Measurements from ENCODE around the gene THSD4. TPM values are rescaled to one million over a fixed set of nuclear protein-coding genes. Genes with fewer than 3 reads are reported as not detected.
"Not testable (repeated sequence)": the region's sequence is repeated elsewhere in the genome, so short reads cannot be mapped to it uniquely, and the experiment has no call there.

THSD4 gene
- total RNA-seq, 1 donor from 2014 or later = 80.7 TPM

DNA sequence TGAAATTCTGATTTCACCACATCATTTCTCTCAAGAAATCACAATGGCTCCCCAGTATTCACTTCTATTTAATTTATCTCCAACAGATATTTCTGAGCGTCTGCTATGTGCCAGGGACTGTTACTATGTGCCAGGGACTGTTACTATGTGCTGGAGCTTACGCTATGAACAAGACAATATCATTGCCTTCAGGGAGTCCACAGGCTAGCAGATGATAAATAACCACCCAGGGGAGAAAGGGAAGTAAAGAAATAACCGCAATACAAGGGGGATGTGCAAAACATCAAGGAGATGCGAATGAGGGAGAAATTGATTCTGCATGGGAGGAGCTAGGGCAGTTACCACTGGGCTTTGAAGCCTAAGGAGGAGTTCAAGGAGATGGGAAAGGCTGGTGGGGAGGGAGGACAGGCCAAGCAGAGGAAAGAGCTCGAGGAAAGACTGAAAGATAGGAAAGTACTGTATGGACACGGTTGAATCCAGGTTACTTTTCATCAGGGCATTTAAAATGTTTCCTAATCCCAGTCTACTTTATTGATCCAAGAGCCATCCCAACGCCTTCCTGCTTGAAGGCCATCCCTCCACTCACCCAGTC, 2.5 kb downstream of the THSD4 start:
- DNase-seq = no peak
- no peak for ATAC-seq
- intact Hi-C loops (cut with micrococcal nuclease) = no loop called here

DNA sequence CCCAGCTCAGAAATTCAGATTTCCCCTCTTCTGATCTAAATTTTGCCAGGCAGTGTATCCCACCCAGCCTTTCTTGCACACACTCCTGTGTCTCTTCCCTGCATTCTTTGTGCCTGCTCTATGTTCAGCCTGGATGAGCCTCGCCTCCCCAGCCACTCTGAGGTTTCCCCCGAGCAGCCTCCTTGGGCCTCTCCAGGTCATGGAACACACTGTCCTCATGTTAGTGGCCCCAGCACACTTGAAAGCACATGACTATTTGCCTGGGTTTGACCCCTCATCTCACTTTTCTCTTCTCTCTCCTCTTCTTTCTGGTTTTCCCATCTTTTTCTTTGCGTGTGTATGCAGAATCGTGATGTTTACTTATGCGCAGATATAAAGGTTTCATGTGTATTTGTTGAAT, 3.1 kb downstream of the THSD4 start:
- intact Hi-C loops (cut with micrococcal nuclease) = no loop called here
- ATAC-seq (no peak), DNase-seq (no peak)

DNA sequence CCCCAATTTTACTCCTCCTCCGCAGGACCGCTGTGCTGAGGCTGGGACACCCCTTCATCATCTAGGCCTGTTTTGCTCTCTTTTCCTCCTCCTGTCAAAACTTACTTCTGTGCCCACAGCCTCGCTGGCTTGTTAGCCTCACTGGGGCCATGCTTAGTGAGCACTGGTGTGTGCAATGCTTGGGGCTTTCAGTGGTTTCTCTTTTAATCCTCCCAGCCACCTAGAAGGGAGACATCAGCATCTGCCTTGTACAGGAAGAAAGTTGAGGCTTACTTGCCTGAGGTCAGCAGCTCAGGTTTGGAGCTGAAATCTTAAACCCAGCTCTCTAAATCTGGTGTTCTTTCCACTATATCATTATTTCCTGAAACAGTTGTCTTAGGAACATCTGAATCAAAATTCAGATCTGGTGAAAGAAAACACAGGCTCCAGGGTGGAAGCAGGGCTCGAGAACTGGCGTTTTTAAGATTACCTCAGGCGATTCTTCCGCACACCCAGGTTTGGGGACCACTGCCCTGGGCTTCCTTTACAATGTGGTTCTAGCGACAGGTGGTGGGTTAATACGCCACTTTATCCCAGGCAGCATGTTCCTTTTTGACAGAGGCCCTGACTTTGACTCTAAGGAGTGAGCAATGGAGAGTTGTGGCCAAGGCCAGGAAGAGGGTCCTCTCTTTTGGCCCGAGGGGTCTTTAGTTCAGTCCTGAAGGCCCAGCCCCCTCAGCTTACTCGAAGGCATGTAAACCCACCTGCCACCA, 3.8 kb downstream of the THSD4 start:
- ATAC-seq (no peak), DNase-seq (no peak)
- intact Hi-C loops (cut with micrococcal nuclease) = no loop called here

DNA sequence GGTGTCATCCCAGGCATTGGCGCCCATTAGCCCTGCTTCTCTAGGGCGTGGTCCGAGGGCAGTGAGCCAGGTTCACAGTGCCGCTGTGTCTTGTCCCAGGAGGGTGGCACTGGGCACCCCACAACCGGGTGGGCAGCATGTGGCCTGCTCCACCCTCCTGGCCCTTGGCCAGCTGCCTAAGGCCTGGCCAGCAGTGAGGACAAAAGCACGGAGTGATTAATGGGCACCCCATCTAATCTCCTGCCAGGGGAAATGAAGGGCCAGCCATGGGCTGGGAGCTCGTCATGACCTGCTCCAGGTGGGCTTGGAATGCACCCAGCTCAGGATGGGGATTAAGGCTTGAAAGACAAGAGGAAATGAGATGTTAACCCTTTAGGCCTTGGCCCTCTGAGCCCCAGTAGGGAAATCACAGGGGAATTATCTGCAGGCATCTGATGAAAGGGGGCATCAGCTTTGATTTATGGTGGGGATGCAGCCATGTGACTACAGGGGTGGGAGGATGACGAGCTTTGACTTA, 5.2 kb downstream of the THSD4 start:
- peak; percentile 30 for DNase-seq
- ATAC-seq = no peak
- intact Hi-C loops (cut with micrococcal nuclease) = no loop called here

DNA sequence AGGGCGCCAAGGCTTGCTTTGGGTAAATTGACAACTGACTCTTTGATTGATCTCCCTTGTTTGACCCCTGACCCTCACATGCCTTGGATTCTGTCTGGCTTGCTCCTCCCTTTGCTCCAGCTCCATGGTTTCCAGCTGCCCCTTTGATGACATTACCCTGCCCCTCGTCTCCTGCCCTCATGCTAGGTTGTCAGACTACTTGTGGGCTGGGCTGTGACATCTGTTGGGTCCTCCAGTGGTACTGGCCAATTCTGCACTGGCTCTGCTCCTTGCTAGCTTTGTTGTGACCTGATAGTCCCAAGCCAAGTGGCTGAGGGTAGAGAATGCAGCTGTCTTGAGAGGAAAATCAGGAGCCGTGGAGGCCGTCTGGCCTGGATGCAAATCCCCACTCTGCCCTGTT, 6.2 kb downstream of the THSD4 start:
- intact Hi-C loops (cut with micrococcal nuclease) = no loop called here
- ATAC-seq = no peak
- DNase-seq = no peak

DNA sequence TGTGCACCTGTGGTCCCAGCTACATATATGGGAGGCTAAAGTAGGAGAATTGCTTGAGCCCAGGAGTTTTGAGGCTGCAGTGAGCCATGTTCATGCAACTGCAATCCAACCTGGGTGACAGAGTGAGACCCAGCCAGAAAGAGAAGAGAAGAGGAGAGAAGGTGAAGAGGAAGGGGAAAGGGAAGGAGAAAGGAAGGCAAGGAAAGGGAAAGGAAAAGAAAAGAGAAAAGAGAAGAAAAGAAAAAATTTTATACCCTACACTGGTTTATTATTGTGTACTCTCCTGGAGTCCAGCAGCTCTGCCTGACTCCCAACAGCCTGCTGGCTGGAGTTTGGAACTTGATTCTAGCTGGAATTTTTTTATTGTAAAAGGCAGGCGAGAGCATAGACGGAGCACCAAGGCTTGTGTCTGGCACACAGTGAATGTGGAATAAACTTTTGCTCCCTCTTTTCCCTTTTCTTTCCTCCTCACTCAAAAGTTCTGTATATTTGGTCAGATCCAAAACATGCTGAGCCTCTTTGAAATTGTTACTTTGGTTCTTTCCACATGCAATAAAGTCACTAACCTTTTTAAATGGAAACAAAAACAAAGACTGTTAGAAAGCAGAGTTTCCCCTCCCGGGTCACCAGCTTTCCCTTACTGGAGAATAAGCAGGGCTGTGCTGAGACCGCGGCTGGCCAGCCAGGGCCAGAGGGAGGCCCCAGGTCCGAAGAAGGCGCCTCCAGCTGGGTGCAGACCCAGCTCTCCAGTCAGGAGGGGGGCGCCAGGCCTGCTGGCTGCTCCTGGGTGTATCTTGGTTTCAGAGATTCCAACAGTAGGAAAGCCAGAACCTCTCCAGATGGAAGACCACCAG, 9.9 kb downstream of the THSD4 start:
- peak; percentile 36 for ATAC-seq
- DNase-seq = no peak
- intact Hi-C loops (cut with micrococcal nuclease) = no loop called here

DNA sequence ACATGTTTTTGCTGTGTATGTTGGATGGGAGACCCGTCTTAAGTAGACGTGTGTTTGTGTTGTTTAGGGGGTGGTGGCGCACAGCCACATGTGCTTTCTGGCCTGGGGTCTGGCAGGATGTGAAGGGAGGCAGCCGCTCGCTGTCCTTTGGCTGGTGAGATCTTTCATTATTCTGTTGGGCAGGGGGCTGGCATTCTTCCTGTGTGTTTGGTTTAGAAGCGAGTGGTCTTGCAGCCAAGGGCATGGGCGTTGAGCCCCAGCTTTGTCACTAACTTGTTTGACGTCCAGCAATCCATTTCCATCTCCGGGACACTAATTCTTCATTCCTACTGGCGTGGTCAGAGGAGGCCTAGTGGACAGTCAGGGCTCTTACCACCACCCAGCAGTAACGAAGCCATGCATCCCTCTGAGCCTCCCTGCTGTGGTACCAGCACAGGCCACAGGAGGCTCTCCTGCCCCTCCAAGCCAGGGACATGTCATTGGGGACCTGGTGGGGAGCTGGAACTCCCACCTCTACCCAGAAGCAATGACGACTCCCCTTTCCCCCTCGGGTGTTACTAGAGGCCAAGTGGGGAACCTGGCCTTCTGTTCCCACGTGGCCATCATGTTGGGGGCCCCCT, 10.7 kb downstream of the THSD4 start:
- ATAC-seq (peak; percentile 7), DNase-seq (no peak)
- intact Hi-C loops (cut with micrococcal nuclease) = no loop called here

DNA sequence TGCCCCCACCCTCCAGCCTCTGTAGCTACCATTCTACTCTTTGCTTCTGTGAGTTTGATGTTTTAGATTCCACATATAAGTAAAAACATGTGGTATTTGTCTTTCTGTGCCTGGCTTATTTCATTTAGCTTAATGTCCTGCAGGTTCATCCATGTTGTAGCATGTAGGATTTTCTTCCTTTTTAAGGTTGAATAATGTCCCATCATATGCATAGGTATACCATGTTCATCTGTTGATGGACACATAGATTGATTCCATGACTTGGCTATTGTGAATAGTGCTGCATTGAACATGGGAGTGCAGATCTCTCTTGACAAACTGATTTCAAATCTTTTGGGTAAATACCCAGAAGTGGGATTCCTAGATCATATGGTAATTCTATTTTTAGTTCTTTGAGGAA, 11.8 kb downstream of the THSD4 start:
- intact Hi-C loops (cut with micrococcal nuclease) = no loop called here
- ATAC-seq (no peak), DNase-seq (no peak)

DNA sequence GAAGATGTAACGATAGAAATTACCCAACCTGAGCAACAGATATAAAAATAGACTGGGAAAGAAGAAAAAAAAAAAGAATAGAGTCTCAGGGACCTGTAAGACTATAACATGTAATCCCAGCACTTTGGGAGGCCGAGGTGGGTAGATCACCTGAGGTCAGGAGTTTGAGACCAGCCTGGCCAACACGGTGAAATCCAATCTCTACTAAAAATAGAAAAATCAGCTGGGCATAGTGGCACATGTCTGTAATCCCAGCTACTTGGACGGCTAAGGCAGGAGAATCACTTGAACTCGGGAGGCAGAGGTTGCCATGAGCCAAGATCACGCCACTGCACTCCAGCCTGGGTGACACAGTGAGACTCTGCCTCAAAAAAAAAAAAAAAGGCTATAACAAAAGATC, 12.9 kb downstream of the THSD4 start:
- DNase-seq; intact Hi-C loops (cut with micrococcal nuclease): not testable (repeated sequence)
- ATAC-seq = peak; percentile 74

DNA sequence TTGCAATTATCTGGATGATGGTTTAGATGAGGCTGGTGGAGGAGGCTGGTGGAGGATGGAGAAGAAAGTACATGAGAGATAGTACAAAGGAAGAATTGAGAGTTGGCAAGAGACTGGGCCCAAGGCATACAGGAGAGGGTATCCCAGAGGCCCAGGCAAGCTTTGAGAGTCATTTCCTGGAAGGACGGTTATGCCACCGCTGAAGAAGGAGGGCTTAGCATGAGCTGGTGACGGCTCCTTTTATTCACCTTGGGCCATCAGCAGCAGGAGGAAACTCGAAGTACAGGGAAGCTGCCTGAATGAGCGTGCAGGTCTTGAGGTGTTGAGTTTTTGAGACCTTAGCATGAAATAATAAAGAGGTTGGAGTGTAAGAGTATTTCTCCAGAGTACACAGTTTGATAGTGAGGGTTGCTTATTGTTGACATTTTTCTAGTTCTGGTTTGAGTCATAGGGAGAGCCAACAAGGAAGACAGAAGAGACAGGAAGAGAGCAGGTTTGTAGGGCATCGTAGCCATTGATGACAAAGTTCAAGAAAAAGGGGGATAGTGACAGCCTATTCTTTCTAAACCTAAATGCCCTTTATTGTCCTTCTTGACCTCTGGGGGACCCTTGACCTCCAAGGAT, 13.8 kb downstream of the THSD4 start:
- ATAC-seq (no peak), DNase-seq (no peak)
- intact Hi-C loops (cut with micrococcal nuclease) = no loop called here

DNA sequence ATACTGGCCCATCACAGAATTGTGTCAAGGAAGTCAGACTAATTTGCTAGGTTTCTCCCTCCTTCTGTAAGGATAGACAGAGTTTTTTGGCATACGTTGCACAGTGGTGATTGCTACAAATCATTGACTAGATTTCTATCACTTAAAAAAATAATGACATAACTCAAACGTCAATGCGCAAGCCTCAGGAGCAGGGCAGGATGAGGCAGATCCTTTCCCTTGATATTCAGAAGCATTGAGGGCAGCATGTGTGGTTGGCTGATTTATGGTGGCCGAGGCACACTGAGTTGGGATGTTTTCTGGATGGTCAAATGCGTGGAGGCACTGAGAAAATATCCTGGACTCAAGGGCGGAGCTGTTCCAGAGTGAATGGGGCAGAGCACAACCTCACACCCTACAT, 14.4 kb downstream of the THSD4 start:
- DNase-seq = no peak
- no peak for ATAC-seq
- intact Hi-C loops (cut with micrococcal nuclease) = no loop called here

DNA sequence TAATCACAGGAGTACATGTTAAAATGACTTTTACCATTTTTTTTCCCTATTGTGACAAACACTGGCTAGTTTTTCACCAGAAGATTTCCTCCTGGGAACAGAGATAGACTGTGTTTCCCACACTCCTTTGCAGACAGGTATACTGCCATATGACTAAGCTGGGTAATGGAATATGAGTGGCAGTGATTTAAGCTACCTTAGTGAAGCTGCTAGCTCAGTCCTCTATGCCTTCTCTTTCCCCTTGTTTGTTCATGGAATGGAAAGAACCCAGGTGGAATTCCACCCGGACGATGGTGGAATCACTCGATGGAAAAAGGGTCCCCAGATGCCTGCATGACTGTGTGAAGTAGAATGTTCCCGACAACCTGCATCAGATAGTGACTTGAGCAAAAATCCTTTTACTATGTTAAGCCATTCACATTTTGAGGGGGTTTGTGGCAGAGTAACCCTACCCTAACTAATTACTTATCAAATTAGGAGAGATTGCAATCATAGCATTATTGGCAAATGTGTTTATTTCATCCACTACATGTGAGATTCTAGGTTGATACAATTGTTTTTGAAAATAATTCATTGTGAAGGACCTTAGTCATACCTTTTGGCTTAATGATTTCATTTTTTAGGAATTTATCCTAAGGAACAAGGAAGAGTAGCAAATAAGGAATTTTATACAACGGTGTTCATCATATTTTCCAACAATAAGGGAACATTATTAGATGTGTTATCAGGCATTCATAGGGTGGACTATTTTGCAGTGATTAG, 16.5 kb downstream of the THSD4 start:
- no peak for DNase-seq
- no peak for ATAC-seq
- intact Hi-C loops (cut with micrococcal nuclease) = no loop called here

DNA sequence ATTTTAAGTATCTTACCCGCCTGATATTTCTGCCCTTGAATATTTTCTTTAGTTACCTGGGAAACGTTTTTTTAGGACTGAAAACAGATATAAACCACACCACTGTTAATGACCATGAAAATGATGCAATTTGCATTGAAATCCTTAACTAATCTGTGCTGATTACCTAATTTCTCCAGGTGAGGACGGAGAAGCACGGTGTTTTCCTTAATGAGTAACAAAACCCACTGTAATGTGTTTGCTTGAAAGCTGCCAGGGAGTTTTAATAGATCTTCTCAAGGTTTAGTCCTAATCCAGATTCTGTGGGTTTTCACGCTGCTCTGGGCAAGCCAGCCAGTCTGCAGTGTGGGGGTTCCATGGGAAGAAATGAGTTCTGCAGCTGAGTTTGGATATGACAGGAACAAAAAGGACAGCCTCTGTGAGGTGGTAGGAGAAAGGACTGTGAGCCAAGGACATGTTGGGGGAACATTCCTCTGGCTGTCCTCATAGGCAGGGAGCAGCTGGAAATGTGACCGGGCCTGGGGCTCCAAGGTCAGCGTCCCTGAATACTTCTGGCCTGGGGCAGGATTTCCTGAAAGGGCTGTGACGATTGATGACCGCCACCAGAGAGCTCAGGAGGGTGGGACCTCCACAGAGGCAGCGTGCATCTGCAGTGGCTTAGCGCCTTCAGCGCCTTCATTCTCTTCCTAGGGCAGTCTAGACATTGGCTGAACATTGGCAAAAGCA, 18.6 kb downstream of the THSD4 start:
- ATAC-seq (peak; percentile 83), DNase-seq (peak; percentile 69)
- intact Hi-C loops (cut with micrococcal nuclease) = no loop called here

DNA sequence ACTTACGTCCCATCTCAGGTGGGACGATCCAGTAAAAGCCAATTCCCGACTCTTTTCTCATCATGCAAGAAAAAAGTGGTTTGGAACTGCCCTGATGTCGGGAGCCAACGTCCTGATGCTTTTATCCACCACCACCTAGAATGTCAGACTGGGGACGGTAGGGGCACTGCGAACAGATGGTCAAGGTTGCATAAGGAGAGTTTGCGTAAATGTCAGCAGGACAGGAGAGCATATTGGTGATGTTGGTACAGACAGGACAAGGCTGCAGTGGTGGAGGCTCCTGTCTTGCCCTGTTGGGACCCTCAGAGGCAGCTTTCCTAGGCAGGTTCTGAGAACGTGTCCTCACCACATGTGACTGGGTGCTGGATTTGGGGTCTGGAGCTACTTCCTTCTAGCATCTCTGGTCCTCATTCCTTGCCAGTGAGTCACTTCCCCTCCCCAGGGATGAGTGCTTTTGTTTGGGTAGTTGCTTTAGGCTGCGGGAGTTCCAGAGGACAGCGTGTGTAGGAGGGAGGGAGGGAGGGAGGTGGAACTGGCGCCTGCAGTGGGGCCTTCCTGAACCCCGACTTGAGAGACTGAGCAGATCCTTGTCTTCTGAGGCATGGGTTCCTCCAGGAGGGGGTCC, 21.0 kb downstream of the THSD4 start:
- intact Hi-C loops (cut with micrococcal nuclease) = no loop called here
- ATAC-seq (peak; percentile 32), DNase-seq (no peak)

DNA sequence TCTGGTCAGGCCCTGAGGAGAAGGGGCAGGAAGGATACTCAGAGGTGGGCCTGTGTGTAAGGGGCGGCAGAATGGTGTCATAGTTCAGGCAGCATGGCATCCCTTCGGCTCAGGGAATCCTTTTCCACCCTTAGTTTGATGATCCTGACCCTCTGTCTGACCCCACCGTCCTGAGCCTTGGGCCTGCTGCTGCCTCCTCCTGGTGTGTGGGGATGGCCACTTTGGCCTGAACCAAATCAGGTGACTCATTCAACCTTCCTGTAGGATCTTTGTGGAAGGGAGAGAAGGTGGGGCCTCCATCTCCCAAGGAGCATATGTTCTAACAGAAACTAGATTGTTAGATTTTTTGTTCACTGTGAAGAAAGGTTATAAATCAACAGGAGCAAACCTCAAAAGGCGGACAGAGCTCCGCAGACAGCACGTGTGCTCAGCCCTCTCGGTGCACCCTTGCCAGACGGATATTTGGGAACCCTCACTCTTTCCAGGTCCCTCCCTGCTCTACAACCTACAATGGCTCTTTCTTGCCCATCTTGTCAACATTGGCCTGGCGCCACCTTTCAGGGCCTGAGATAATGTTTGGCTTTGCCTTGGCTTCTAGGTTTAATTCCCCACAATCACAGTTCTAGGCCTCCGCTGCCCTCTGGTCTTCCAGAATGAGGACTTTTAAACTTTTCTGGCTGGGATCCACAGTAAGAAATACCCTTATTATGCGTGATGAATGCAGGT, 21.7 kb downstream of the THSD4 start:
- intact Hi-C loops (cut with micrococcal nuclease) = no loop called here
- peak; percentile 8 for ATAC-seq

DNA sequence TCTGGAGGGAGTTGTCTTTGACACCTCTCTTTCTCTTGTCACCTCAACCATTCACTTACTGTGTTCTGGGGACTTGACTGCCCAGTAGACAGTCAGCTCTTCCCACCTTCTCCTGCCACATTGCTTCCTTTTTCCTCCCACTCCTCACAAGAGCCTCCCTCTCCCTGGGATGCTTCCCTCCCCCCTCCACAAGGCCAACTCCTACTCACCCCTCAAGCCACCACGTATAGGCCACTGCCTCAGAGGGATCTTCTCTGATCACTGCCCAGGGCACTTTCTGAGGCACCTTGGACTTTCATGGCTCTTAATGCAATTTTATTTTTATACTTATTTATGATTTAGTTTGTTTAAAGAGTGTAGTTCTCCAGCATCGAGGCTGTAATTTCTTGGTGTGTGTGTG, 23.2 kb downstream of the THSD4 start:
- intact Hi-C loops (cut with micrococcal nuclease) = no loop called here
- no peak for ATAC-seq
- no peak for DNase-seq

More for the DNA sequence above, 21.7 kb downstream of the THSD4 start:
- no peak for DNase-seq

DNA sequence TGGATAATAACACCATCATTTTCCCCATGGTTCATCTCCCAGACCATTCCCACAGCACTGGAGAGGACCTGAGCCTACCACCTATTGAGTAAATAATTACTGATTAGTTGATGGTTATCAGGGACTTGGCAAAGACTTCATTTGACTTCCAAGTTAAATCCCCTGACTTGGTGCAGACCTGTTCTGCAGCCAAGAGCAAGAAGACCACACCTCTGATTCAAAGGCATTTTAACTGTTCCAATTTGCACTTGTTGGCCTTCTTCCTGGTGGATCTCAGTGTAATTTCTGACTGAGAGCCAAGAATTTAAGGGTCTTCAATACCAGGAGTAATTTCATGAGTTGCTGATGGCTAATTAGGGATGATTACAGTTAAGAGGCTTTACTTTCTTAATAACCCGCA, 24.0 kb downstream of the THSD4 start:
- no peak for DNase-seq
- intact Hi-C loops (cut with micrococcal nuclease) = no loop called here
- ATAC-seq = no peak

Data from left ventricle myocardium superior (tissue), 1 donor.